Type B pancreatic cell (in vitro differentiated cells): ENCODE measurements around the gene KLC1. TPM values are rescaled to one million over a fixed set of nuclear protein-coding genes. Genes with fewer than 3 reads are reported as not detected.
A peak's percentile ranks its signal among the peaks of the same experiment; 100 is the strongest.

Experiments
- DNase-seq: peaks from one replicate; pipeline ENCODE4 v3.0.0; 2021; ENCODE audit warnings: mixed read lengths; ENCODE audit not compliant: unreplicated experiment; ENCODE audit errors: extremely low spot score
- H3K27ac Mint-ChIP-seq: 2 replicates; pipeline ENCODE4 v1.8.0; 2021; ENCODE audit warnings: mild to moderate bottlenecking, mixed read lengths
- H3K27me3 Mint-ChIP-seq: 2 replicates; pipeline ENCODE4 v1.8.0; 2021; ENCODE audit warnings: mixed read lengths
- H3K36me3 Mint-ChIP-seq: 2 replicates; pipeline ENCODE4 v1.8.0; 2021; ENCODE audit warnings: mixed read lengths
- H3K4me1 Mint-ChIP-seq: one replicate; pipeline ENCODE4 v1.8.0; 2021; ENCODE audit warnings: mixed read lengths; ENCODE audit not compliant: unreplicated experiment
- H3K4me3 Mint-ChIP-seq: 2 replicates; pipeline ENCODE4 v1.8.0; 2021; ENCODE audit warnings: mild to moderate bottlenecking, mixed read lengths
- H3K9me3 Mint-ChIP-seq: 2 replicates; pipeline ENCODE4 v1.8.0; 2021; ENCODE audit warnings: mixed read lengths
- total RNA-seq: library from RNA; stranded (reverse); gene quantifications from 2 replicates; pipeline ENCODE4 v1.2.1, GENCODE V29; 2021; ENCODE audit warnings: low replicate concordance
- TF ChIP-seq, protein P1 (sequence below): fragments of 200-600 bp; sonication (generic); conservative IDR thresholded peaks from 2 replicates; pipeline ENCODE4 v1.5.0; 2021; ENCODE audit warnings: antibody characterized with exemption, mild to moderate bottlenecking

The KLC1 gene
- total RNA-seq, 1 donor from 2014 or later: 145 TPM

DNA sequence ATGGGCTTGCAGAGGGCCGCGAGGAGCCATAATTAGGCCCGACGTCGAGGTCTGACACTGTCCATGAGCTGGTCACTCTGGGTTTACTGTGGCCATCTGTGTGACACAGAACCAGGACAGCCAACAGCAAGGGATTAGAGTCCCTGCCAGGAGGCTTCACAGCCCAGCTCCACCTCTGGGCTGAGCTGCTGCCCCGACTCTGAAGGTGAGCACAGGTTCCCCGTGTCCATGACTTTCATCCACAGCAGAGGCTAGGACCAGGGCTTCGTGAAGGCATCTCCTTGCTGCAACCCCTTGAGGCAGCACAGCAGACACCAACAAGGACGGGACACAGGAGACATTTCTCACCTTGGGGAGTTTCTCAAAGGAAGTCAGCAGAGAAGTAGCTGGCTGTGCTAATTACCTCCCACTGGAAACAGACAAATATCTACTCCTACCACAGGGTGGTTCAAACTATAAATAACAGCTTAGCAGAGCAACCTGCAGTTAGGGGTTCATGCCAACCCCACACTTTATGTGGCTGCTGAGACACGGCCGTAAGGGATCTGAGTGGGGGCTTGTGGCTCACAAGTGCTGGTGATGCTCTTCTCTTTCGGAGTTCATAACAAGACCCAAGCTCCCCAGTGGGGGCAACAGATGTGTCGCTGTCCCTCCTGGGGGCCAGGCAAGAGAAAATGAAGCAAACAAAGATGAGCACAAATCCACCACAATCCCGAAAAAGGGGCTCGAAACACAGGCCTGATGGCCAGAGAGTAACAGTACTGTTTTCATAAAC, 115.8 kb downstream of the KLC1 start:
- Mint-ChIP-seq H3K9me3 (no peaks in the 10 kb centered on the region), H3K36me3 (peaks cover under 1% of the 10 kb centered on the region), H3K4me3 (no peak overlapping the region), H3K27ac (no peak overlapping the region), H3K4me1 (no peaks in the 10 kb centered on the region), H3K27me3 (no peaks in the 10 kb centered on the region)
- TF ChIP-seq, protein P1, sequence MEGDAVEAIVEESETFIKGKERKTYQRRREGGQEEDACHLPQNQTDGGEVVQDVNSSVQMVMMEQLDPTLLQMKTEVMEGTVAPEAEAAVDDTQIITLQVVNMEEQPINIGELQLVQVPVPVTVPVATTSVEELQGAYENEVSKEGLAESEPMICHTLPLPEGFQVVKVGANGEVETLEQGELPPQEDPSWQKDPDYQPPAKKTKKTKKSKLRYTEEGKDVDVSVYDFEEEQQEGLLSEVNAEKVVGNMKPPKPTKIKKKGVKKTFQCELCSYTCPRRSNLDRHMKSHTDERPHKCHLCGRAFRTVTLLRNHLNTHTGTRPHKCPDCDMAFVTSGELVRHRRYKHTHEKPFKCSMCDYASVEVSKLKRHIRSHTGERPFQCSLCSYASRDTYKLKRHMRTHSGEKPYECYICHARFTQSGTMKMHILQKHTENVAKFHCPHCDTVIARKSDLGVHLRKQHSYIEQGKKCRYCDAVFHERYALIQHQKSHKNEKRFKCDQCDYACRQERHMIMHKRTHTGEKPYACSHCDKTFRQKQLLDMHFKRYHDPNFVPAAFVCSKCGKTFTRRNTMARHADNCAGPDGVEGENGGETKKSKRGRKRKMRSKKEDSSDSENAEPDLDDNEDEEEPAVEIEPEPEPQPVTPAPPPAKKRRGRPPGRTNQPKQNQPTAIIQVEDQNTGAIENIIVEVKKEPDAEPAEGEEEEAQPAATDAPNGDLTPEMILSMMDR: no peak
- DNase-seq: no peak

DNA sequence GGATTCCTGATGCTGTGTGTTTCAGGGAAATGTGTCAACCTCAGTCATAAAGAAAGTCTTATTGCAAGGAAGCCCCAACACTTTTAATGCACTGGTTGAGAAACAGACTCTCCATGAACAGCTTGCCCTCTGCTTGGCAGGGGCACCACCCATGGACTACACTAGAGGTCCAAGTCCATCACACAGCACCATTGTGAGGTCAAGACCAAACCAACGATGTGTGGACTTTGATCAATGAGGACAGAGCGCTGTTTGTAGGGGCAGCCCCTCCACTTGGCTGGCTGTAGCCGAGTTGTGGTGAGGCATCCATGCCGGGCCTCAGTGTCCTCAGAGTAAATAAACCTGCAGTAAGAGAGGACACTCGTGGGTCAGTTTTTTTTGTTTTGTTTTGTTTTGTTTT, 116.4 kb downstream of the KLC1 start:
- H3K9me3 Mint-ChIP-seq: no peaks in the 10 kb centered on the region
- H3K27me3 Mint-ChIP-seq: no peaks in the 10 kb centered on the region
- H3K4me3 Mint-ChIP-seq: no peak overlapping the region
- H3K4me1 Mint-ChIP-seq: no peaks in the 10 kb centered on the region
- TF ChIP-seq, protein P1: no peak
- no peaks in the 10 kb centered on the region for H3K36me3 Mint-ChIP-seq
- DNase-seq: no peak
- H3K27ac Mint-ChIP-seq: no peak overlapping the region

DNA sequence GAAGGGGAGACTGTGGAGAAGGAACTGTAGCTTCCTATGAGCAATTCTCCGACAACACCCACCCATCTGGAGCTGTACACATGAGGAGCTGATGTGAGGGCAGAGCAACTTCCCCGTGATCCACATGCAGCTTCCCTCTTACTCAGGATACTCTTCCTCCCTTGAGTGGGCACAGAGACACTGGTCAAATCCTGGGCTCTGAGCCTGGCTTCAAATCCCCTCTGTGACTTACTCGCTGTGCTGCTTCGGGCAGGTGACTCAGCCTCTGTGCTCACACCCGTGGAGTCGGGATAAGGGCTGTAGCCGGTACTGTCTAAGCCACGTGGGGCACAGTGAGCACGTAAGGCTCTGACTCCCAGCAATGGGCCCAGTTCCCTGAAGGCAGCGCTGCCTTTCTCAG, 117.7 kb downstream of the KLC1 start:
- DNase-seq: no peak
- TF ChIP-seq, protein P1: no peak
- H3K36me3 Mint-ChIP-seq: no peaks in the 10 kb centered on the region
- no peaks in the 10 kb centered on the region for H3K9me3 Mint-ChIP-seq
- H3K4me3 Mint-ChIP-seq: no peak overlapping the region
- no peak overlapping the region for H3K27ac Mint-ChIP-seq
- H3K27me3 Mint-ChIP-seq: no peaks in the 10 kb centered on the region
- no peaks in the 10 kb centered on the region for H3K4me1 Mint-ChIP-seq

DNA sequence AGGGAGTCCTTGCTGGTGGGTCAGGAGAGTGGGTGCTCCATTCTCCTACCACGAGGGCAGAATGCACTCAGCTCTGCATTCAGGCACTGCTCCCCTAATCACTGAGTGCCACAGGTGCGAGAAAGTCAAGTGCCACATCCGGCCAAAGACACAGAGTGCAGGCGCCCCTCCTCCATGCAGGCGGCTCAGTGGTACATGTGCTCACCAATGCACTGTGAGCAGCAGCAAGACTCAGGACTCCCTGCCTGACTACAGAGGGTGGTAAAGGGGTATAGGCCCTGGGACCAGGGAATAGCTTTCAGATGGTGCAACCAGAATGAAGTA, 119.5 kb downstream of the KLC1 start:
- no peak overlapping the region for H3K4me3 Mint-ChIP-seq
- H3K27me3 Mint-ChIP-seq: no peaks in the 10 kb centered on the region
- H3K27ac Mint-ChIP-seq: no peak overlapping the region
- no peaks in the 10 kb centered on the region for H3K36me3 Mint-ChIP-seq
- TF ChIP-seq, protein P1: no peak
- peak; percentile 53 for DNase-seq
- no peaks in the 10 kb centered on the region for H3K9me3 Mint-ChIP-seq
- H3K4me1 Mint-ChIP-seq: no peaks in the 10 kb centered on the region

DNA sequence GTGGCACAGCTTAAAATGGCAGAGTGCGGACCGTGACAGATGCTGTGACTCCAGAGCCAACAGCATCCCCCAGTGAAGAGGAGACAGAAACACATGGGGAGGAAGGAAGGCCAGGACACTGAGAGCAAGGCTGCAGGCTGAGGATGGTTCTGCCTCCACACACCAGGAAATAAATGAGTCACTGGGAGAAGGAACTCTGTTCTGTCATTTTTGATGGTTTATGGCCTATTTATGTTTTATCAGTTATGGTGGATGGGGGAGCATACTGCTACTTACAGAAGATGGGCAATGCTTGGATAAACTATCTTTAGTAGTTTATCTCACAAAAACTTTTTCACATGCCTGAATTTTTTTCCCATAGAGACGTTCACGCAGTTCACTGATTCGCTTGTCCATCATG, 120.4 kb downstream of the KLC1 start:
- TF ChIP-seq, protein P1: no peak
- H3K9me3 Mint-ChIP-seq: no peaks in the 10 kb centered on the region
- H3K4me1 Mint-ChIP-seq: no peaks in the 10 kb centered on the region
- no peaks in the 10 kb centered on the region for H3K27me3 Mint-ChIP-seq
- H3K4me3 Mint-ChIP-seq: no peak overlapping the region
- H3K27ac Mint-ChIP-seq: peak overlapping the region; percentile 20
- DNase-seq: peak; percentile 36
- H3K36me3 Mint-ChIP-seq: no peaks in the 10 kb centered on the region
